KMS-11 (cell line): Measurements from ENCODE around the gene TMEM219.

Experiments
- H2AFZ ChIP-seq: fragments of 200-600 bp; sonication (generic); 2 replicates; pipeline ENCODE4 v1.6.1; 2016; ENCODE audit warnings: antibody characterized with exemption, mixed run types, low read depth
- H3K27ac ChIP-seq: fragments of 200-600 bp; sonication (generic); 2 replicates; pipeline ENCODE4 v1.6.1; 2016; ENCODE audit warnings: mild to moderate bottlenecking, mixed run types
- H3K27me3 ChIP-seq: fragments of 200-600 bp; sonication (generic); 2 replicates; pipeline ENCODE4 v1.6.1; 2017; ENCODE audit warnings: mild to moderate bottlenecking, low read depth, mixed run types, moderate library complexity; ENCODE audit not compliant: insufficient read depth
- H3K36me3 ChIP-seq: fragments of 200-600 bp; sonication (generic); 2 replicates; pipeline ENCODE4 v1.6.1; 2017; ENCODE audit warnings: mild to moderate bottlenecking, mixed run types; ENCODE audit not compliant: insufficient read depth
- H3K4me1 ChIP-seq: fragments of 200-600 bp; sonication (generic); 2 replicates; pipeline ENCODE4 v1.6.1; 2016; ENCODE audit warnings: mild to moderate bottlenecking, low read depth, mixed run types; ENCODE audit not compliant: poor library complexity, severe bottlenecking
- H3K4me2 ChIP-seq: fragments of 200-600 bp; sonication (generic); 2 replicates; pipeline ENCODE4 v1.7.0; 2016; ENCODE audit warnings: mild to moderate bottlenecking, mixed run types
- H3K4me3 ChIP-seq: fragments of 200-600 bp; sonication (generic); IDR thresholded peaks from 2 replicates; pipeline ENCODE4 v1.6.1; 2017; ENCODE audit warnings: low read depth, low read length, mixed read lengths; ENCODE audit not compliant: insufficient read depth
- H3K79me2 ChIP-seq: fragments of 200-600 bp; sonication (generic); 2 replicates; pipeline ENCODE4 v1.6.1; 2016; ENCODE audit warnings: low read depth, mixed run types; ENCODE audit not compliant: insufficient read depth
- H3K9ac ChIP-seq: fragments of 200-600 bp; sonication (generic); 2 replicates; pipeline ENCODE4 v1.6.1; 2016; ENCODE audit warnings: mild to moderate bottlenecking, mixed run types
- H4K20me1 ChIP-seq: fragments of 200-600 bp; sonication (generic); 2 replicates; pipeline ENCODE4 v1.6.1; 2016; ENCODE audit warnings: mild to moderate bottlenecking, mixed run types; ENCODE audit not compliant: insufficient read depth
- TF ChIP-seq, protein P1 (sequence below): fragments of 200-600 bp; sonication (generic); conservative IDR thresholded peaks from 2 replicates; pipeline ENCODE4 v1.6.1; 2017; ENCODE audit warnings: low read depth, mild to moderate bottlenecking, antibody characterized with exemption, low read length, moderate library complexity, mixed read lengths

The TMEM219 gene

DNA sequence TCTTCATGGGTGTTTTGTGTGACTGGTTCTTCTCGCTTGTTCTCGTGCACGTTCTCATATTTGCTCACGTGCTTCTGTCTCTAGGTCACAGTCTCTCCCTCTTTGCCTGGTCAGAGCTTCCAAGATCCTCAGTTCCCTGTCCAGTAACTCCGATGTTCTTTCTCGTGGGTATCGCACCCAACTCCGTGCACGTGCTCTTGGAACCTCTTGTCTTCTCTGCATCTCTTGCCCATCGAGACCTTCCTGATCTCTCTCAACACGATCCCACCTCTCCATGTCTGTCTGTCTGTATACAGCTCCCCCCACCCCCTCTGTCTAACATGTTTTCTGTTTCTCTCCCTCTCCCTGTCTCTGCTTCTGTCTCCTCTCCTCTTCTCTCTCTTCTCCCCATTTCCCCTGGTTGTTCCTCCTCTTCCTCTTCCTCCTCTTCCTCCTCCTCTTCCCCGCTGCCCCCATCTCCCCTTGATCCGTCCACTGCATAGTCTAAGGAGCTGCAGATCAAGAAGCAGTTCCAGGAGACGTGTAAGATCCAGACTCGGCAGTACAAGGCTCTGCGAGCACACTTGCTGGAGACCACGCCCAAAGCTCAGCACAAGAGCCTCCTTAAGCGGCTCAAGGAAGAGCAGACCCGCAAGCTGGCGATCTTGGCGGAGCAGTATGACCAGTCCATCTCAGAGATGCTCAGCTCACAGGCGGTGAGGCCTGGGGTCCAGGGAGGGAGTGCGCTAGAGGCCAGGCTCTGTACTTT lies 27.4 kb downstream of the TMEM219 start:
- Histone ChIP-seq H3K79me2 (no peaks in the 10 kb centered on the region), H2AFZ (no peak overlapping the region), H4K20me1 (no peaks in the 10 kb centered on the region), H3K27me3 (no peaks in the 10 kb centered on the region), H3K9ac (no peak overlapping the region), H3K4me1 (peaks cover 3% of the 10 kb centered on the region), H3K27ac (no peak overlapping the region), H3K4me3 (no peak overlapping the region), H3K36me3 (no peaks in the 10 kb centered on the region), H3K4me2 (no peak overlapping the region)
- TF ChIP-seq, protein P1, sequence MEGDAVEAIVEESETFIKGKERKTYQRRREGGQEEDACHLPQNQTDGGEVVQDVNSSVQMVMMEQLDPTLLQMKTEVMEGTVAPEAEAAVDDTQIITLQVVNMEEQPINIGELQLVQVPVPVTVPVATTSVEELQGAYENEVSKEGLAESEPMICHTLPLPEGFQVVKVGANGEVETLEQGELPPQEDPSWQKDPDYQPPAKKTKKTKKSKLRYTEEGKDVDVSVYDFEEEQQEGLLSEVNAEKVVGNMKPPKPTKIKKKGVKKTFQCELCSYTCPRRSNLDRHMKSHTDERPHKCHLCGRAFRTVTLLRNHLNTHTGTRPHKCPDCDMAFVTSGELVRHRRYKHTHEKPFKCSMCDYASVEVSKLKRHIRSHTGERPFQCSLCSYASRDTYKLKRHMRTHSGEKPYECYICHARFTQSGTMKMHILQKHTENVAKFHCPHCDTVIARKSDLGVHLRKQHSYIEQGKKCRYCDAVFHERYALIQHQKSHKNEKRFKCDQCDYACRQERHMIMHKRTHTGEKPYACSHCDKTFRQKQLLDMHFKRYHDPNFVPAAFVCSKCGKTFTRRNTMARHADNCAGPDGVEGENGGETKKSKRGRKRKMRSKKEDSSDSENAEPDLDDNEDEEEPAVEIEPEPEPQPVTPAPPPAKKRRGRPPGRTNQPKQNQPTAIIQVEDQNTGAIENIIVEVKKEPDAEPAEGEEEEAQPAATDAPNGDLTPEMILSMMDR = no peak

- TF ChIP-seq, protein P1 = no peak
- no peak overlapping the region for H3K4me2 ChIP-seq
- H3K79me2 ChIP-seq = no peaks in the 10 kb centered on the region
- H4K20me1 ChIP-seq = no peaks in the 10 kb centered on the region
- H3K27ac ChIP-seq = no peak overlapping the region
- H3K27me3 ChIP-seq = no peaks in the 10 kb centered on the region
- H2AFZ ChIP-seq = no peak overlapping the region
- H3K36me3 ChIP-seq = no peaks in the 10 kb centered on the region
- no peak overlapping the region for H3K9ac ChIP-seq
- peaks cover 9% of the 10 kb centered on the region for H3K4me1 ChIP-seq
- no peak overlapping the region for H3K4me3 ChIP-seq
Measured at GRCh38 chr16:29990034-29990433, 28.2 kb downstream of the TMEM219 start.

- no peak overlapping the region for H3K4me3 ChIP-seq
- TF ChIP-seq, protein P1 = no peak
- H3K27ac ChIP-seq = no peak overlapping the region
- H3K27me3 ChIP-seq = no peaks in the 10 kb centered on the region
- peaks cover 9% of the 10 kb centered on the region for H3K4me1 ChIP-seq
- H3K9ac ChIP-seq = no peak overlapping the region
- no peak overlapping the region for H3K4me2 ChIP-seq
- H3K36me3 ChIP-seq = no peaks in the 10 kb centered on the region
- H2AFZ ChIP-seq = no peak overlapping the region
- H4K20me1 ChIP-seq = no peaks in the 10 kb centered on the region
- no peaks in the 10 kb centered on the region for H3K79me2 ChIP-seq
Measured at GRCh38 chr16:29990883-29991570, 29.1 kb downstream of the TMEM219 start.

GRCh38 chr16:29991571-29991904 lies 29.7 kb downstream of the TMEM219 start:
- Histone ChIP-seq H3K4me2 (no peak overlapping the region), H3K79me2 (no peaks in the 10 kb centered on the region), H2AFZ (no peak overlapping the region), H3K4me1 (peaks cover 9% of the 10 kb centered on the region), H3K4me3 (no peak overlapping the region), H4K20me1 (no peaks in the 10 kb centered on the region), H3K27me3 (no peaks in the 10 kb centered on the region), H3K27ac (no peak overlapping the region), H3K9ac (no peak overlapping the region), H3K36me3 (no peaks in the 10 kb centered on the region)
- TF ChIP-seq, protein P1 = no peak
